ENCODE data around the gene SPCS1. TPM values are rescaled to one million over a fixed set of nuclear protein-coding genes. Genes with fewer than 3 reads are reported as not detected.
A peak's percentile ranks its signal among the peaks of the same experiment; 100 is the strongest.

Gene SPCS1
- total RNA-seq, 1 experiment from 2014 or later, result 93.2 TPM

- TF ChIP-seq TCF7L2 (IDR thresholded peaks at IDR 0.05; ENCODE audit: low read depth, low read length) (no peak), SIN3A (IDR thresholded peaks at IDR 0.05; ENCODE audit: borderline replicate concordance, insufficient read depth, low read depth, low read length) (no peak), CTCF (IDR thresholded peaks at IDR 0.05) (no peak), REST (IDR thresholded peaks at IDR 0.05; ENCODE audit: insufficient read depth in 1 of 2, low read depth in 2 of 2, low read length in 1 of 2) (no peak), POLR2AphosphoS5 (IDR thresholded peaks at IDR 0.05; ENCODE audit: low read depth, low read length) (no peak)
- peaks cover 4% of the 10 kb centered on the region for H3K36me3 ChIP-seq (ENCODE audit: control insufficient read depth, insufficient read depth, low read length)
- no peaks in the 10 kb centered on the region for H3K27me3 ChIP-seq (ENCODE audit: control insufficient read depth, insufficient read depth, low read length)
- no peaks in the 10 kb centered on the region for H3K4me1 ChIP-seq (ENCODE audit: control insufficient read depth, insufficient read depth, low read length)
- intact Hi-C loops (cut with micrococcal nuclease; ENCODE audit: unreplicated experiment), result no loop called here
- no peak overlapping the region for H3K4me3 ChIP-seq (ENCODE audit: low read depth in 2 of 2, low read length in 2 of 2)
- no peaks in the 10 kb centered on the region for H3K9me3 ChIP-seq (ENCODE audit: control insufficient read depth, insufficient read depth, low read depth, low read length)
- in situ Hi-C loops (cut with HindIII; ENCODE audit: low pct_unique_long_range_greater_than_20kb, low sequenced_read_pairs), result no loop called here
- ATAC-seq (no peak), DNase-seq (ENCODE audit: low read depth, low spot score) (no peak)
- BruUV-seq (replicated peaks), result no TSS peak
- ChIA-PET POLR2A (no interaction called here), CTCF (no interaction called here)
- no peak overlapping the region for H3K27ac ChIP-seq (ENCODE audit: low read length)
Observed at GRCh38 chr3:52663098-52663497, 42.8 kb upstream of the SPCS1 start.

GRCh38 chr3:52670621-52671521 is 35.0 kb upstream of the SPCS1 start:
- Histone ChIP-seq H3K27me3 (ENCODE audit: control insufficient read depth, insufficient read depth, low read length) (no peaks in the 10 kb centered on the region), H3K9me3 (ENCODE audit: control insufficient read depth, insufficient read depth, low read depth, low read length) (no peaks in the 10 kb centered on the region), H3K4me1 (ENCODE audit: control insufficient read depth, insufficient read depth, low read length) (peaks cover 25% of the 10 kb centered on the region), H3K4me3 (ENCODE audit: low read depth in 2 of 2, low read length in 2 of 2) (peak overlapping the region in 1 of 2 experiments; percentile 15; a peak in 1 of 4 replicates), H3K27ac (ENCODE audit: low read length) (peak overlapping the region; percentile 80), H3K36me3 (ENCODE audit: control insufficient read depth, insufficient read depth, low read length) (peaks cover 6% of the 10 kb centered on the region)
- ATAC-seq (peak; percentile 99), DNase-seq (ENCODE audit: low read depth, low spot score) (peak; percentile 92)
- in situ Hi-C loops (cut with HindIII; ENCODE audit: low pct_unique_long_range_greater_than_20kb, low sequenced_read_pairs) (no loop called here), intact Hi-C loops (cut with micrococcal nuclease; ENCODE audit: unreplicated experiment) (no loop called here)
- POLR2A ChIA-PET, result interaction anchor here (0.6 kb wide), 1 partner anchor 13 kb away, joined by 3 read pairs; no protein-coding TSS in a partner anchor
- TF ChIP-seq CTCF (IDR thresholded peaks at IDR 0.05) (no peak), REST (IDR thresholded peaks at IDR 0.05; ENCODE audit: insufficient read depth in 1 of 2, low read depth in 2 of 2, low read length in 1 of 2) (no peak), TCF7L2 (IDR thresholded peaks at IDR 0.05; ENCODE audit: low read depth, low read length) (no peak), POLR2AphosphoS5 (IDR thresholded peaks at IDR 0.05; ENCODE audit: low read depth, low read length) (no peak), SIN3A (IDR thresholded peaks at IDR 0.05; ENCODE audit: borderline replicate concordance, insufficient read depth, low read depth, low read length) (no peak)
- BruUV-seq (replicated peaks), result TSS peak; percentile 17
- CTCF ChIA-PET, result no interaction called here
